Ishikawa (cell line): Measurements from ENCODE around the gene RANBP10.

ENCODE experiments used
- CEBPB ChIP-seq: IDR thresholded peaks from 2 replicates; pipeline ENCODE4 v1.6.1; 2012
- EGR1 ChIP-seq: IDR thresholded peaks from 2 replicates; pipeline ENCODE4 v1.6.1; 2012
- EP300 ChIP-seq: IDR thresholded peaks from 2 replicates; pipeline ENCODE4 v1.6.1; 2012; ENCODE audit warnings: borderline replicate concordance
- FOXM1 ChIP-seq: IDR thresholded peaks from 2 replicates; pipeline ENCODE4 v1.6.1; 2012; ENCODE audit warnings: low read depth, borderline replicate concordance
- NFIC ChIP-seq: IDR thresholded peaks from 2 replicates; pipeline ENCODE4 v1.6.1; 2012
- RAD21 ChIP-seq: IDR thresholded peaks from 2 replicates; pipeline ENCODE4 v1.6.1; 2012; ENCODE audit warnings: low read depth
- TAF1 ChIP-seq: IDR thresholded peaks from 2 replicates; pipeline ENCODE4 v1.6.1; 2012; ENCODE audit warnings: low read depth, mild to moderate bottlenecking
- TEAD4 ChIP-seq: IDR thresholded peaks from 2 replicates; pipeline ENCODE4 v1.6.1; 2012
- YY1 ChIP-seq: IDR thresholded peaks from 2 replicates; pipeline ENCODE4 v1.6.1; 2012; ENCODE audit warnings: low read depth
- ZBTB7A ChIP-seq: IDR thresholded peaks from 2 replicates; pipeline ENCODE4 v1.6.1; 2012; ENCODE audit warnings: low read depth
- TF ChIP-seq, protein P1 (sequence below): IDR thresholded peaks from 2 replicates; pipeline ENCODE4 v1.6.1; 2012; ENCODE audit warnings: low read depth, mild to moderate bottlenecking
- TF ChIP-seq, protein P2 (sequence below): IDR thresholded peaks from 2 replicates; pipeline ENCODE4 v1.6.1; 2012

DNA sequence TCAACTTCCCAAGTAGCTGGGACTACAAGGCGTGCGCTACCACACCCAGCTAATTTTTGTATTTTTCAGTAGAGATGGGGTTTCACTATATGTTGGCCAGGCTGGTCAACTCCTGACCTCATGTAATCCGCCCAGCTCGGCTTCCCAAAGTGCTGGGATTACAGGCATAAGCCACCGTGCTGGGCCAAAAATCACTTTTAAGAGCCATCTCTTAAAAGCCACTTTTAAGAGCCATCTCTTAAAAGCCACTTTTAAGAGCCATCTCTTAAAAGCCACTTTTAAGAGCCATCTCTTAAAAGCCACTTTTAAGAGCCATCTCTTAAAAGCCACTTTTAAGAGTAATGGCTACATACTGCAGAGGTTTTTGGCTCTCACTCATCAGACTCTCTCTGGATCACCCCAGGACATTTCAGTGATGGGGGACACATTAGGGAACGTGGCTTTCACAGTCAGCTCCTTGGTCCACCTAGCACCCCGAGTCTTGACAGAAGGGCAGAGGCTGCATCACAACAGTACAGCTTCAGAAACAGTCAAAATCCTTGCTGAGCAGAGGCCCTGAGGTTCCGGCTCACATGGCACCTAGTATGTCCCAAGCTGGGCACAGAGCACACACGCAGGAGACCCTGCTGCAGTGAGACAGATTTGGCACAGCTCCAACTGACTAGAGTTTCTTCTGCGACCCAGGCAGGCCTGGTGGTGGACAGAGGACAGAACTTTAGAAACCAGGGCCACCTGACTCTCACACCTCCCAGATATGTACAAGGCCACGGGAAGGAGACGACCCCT lies 23.6 kb downstream of the RANBP10 start:
- TF ChIP-seq, protein P1, sequence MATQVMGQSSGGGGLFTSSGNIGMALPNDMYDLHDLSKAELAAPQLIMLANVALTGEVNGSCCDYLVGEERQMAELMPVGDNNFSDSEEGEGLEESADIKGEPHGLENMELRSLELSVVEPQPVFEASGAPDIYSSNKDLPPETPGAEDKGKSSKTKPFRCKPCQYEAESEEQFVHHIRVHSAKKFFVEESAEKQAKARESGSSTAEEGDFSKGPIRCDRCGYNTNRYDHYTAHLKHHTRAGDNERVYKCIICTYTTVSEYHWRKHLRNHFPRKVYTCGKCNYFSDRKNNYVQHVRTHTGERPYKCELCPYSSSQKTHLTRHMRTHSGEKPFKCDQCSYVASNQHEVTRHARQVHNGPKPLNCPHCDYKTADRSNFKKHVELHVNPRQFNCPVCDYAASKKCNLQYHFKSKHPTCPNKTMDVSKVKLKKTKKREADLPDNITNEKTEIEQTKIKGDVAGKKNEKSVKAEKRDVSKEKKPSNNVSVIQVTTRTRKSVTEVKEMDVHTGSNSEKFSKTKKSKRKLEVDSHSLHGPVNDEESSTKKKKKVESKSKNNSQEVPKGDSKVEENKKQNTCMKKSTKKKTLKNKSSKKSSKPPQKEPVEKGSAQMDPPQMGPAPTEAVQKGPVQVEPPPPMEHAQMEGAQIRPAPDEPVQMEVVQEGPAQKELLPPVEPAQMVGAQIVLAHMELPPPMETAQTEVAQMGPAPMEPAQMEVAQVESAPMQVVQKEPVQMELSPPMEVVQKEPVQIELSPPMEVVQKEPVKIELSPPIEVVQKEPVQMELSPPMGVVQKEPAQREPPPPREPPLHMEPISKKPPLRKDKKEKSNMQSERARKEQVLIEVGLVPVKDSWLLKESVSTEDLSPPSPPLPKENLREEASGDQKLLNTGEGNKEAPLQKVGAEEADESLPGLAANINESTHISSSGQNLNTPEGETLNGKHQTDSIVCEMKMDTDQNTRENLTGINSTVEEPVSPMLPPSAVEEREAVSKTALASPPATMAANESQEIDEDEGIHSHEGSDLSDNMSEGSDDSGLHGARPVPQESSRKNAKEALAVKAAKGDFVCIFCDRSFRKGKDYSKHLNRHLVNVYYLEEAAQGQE: no peak
- TF ChIP-seq YY1 (no peak), ZBTB7A (no peak), TEAD4 (no peak), TAF1 (no peak), EGR1 (no peak), EP300 (no peak), FOXM1 (no peak), RAD21 (no peak), NFIC (0 out of 2 replicates have a peak, but pooled peaks have one; percentile 7), CEBPB (no peak)
- TF ChIP-seq, protein P2, sequence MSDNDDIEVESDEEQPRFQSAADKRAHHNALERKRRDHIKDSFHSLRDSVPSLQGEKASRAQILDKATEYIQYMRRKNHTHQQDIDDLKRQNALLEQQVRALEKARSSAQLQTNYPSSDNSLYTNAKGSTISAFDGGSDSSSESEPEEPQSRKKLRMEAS: no peak
